Mesendoderm (in vitro differentiated cells): ENCODE data around the gene SETX.

Experiments used
- DNase-seq: peaks from one replicate; pipeline ENCODE4 v3.0.0; 2013
- H2AK5ac ChIP-seq: 2 replicates; pipeline ENCODE4 v1.6.1; 2013; ENCODE audit warnings: low read length, inconsistent platforms
- H2BK120ac ChIP-seq: 2 replicates; pipeline ENCODE4 v1.6.1; 2013; ENCODE audit warnings: low read depth, mild to moderate bottlenecking, low read length, moderate library complexity, mixed read lengths
- H2BK15ac ChIP-seq: replicated peaks from 2 replicates; pipeline ENCODE4 v1.6.1; 2013; ENCODE audit warnings: low read depth, mild to moderate bottlenecking, moderate library complexity
- H2BK5ac ChIP-seq: 2 replicates; pipeline ENCODE4 v1.6.1; 2013; ENCODE audit warnings: low read length, inconsistent platforms
- H3K18ac ChIP-seq: 2 replicates; pipeline ENCODE4 v1.6.1; 2013; ENCODE audit warnings: mild to moderate bottlenecking, low read length, mixed read lengths
- H3K23ac ChIP-seq: one replicate; pipeline ENCODE4 v1.6.1; 2013; ENCODE audit warnings: low read length
- H3K27ac ChIP-seq: 2 replicates; pipeline ENCODE4 v1.5.1; 2013; ENCODE audit warnings: low read depth, mild to moderate bottlenecking, inconsistent platforms, low read length, moderate library complexity
- H3K27me3 ChIP-seq: 2 replicates; pipeline ENCODE4 v1.6.1; 2013; ENCODE audit warnings: low read length, control low read depth, mild to moderate bottlenecking, inconsistent platforms; ENCODE audit not compliant: insufficient read depth, poor library complexity
- H3K36me3 ChIP-seq: 2 replicates; pipeline ENCODE4 v1.6.1; 2013; ENCODE audit warnings: low read length, inconsistent platforms; ENCODE audit not compliant: control insufficient read depth, insufficient read depth
- H3K4ac ChIP-seq: one replicate; pipeline ENCODE4 v1.6.1; 2013; ENCODE audit warnings: low read depth, mild to moderate bottlenecking, low read length, moderate library complexity
- H3K4me1 ChIP-seq: 2 replicates; pipeline ENCODE4 v1.6.1; 2013; ENCODE audit warnings: low read depth, low read length, inconsistent platforms; ENCODE audit not compliant: control insufficient read depth
- H3K4me2 ChIP-seq: 2 replicates; pipeline ENCODE4 v1.6.1; 2013; ENCODE audit warnings: low read length
- H3K4me3 ChIP-seq: 2 replicates; pipeline ENCODE4 v1.5.1; 2013; ENCODE audit warnings: mild to moderate bottlenecking, low read length
- H3K56ac ChIP-seq: one replicate; pipeline ENCODE4 v1.6.1; 2013; ENCODE audit warnings: low read length
- H3K79me1 ChIP-seq: 2 replicates; pipeline ENCODE4 v1.6.1; 2013; ENCODE audit warnings: low read length, inconsistent platforms
- H3K79me2 ChIP-seq: 2 replicates; pipeline ENCODE4 v1.6.1; 2013; ENCODE audit warnings: mild to moderate bottlenecking, low read length; ENCODE audit not compliant: control insufficient read depth, insufficient read depth
- H3K9ac ChIP-seq: 2 replicates; pipeline ENCODE4 v1.6.1; 2013; ENCODE audit warnings: low read length, inconsistent platforms
- H4K5ac ChIP-seq: one replicate; pipeline ENCODE4 v1.6.1; 2013; ENCODE audit warnings: low read length
- H4K8ac ChIP-seq: one replicate; pipeline ENCODE4 v1.6.1; 2013; ENCODE audit warnings: low read depth, mild to moderate bottlenecking, control low read depth, low read length, moderate library complexity
- WGBS: extraction: QIAGEN DNeasy Blood & Tissue Kit; methylation state at CpG from one replicate; pipeline ENCODE4 v1.1.7; 2013; ENCODE audit warnings: low lambda C conversion rate, missing lambda C conversion rate; ENCODE audit not compliant: insufficient coverage; ENCODE audit errors: extremely low coverage; 5-methylcytosine and 5-hydroxymethylcytosine counted together

The SETX gene

DNA sequence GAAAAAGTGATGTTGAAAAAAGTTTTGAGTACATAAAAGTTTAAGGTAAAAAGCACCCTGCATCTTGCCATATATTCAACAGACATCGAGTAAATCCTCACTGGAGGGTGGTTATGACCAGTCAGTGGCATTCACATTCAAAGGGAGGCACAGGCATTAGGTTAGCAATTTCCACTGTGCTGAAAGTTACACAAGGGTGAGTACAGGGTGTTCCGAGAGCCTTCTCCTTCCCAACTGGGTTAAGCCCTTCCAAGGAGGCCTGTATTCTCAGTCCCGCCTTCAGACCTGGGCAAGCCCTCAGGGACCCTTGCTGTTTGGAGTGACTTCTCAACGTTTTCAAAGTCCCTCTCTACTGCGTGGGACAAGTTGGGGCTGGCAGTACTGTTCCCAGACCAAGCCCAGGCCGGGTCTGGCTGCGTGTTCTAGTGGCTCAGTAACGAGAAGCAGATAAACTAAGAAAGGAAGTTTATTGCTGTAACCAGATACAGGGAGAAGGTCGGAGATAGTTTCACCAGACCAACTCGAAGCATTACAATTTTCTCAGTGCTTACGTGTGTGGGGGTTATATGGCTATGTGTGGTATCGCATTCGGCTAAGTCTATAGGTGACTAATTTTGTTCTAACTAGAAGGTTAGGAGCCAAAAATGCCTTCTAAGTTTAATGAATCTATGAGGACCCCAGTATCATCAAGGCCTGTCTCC lies 13.0 kb upstream of the SETX start:
- H2BK120ac ChIP-seq = no peak overlapping the region
- no peak overlapping the region for H3K18ac ChIP-seq
- no CpG with 5 or more reads among the region's 13 CpGs for WGBS
- no peak overlapping the region for H2AK5ac ChIP-seq
- no peak overlapping the region for H3K4ac ChIP-seq
- no peak overlapping the region for H3K27ac ChIP-seq
- H2BK15ac ChIP-seq = no peak overlapping the region
- no peaks in the 10 kb centered on the region for H3K79me2 ChIP-seq
- H4K5ac ChIP-seq = no peak overlapping the region
- no peak overlapping the region for H3K9ac ChIP-seq
- H3K36me3 ChIP-seq = no peaks in the 10 kb centered on the region
- no peak overlapping the region for H3K4me3 ChIP-seq
- H3K56ac ChIP-seq = no peak overlapping the region
- H3K4me2 ChIP-seq = no peak overlapping the region
- no peak overlapping the region for H3K23ac ChIP-seq
- H2BK5ac ChIP-seq = no peak overlapping the region
- no peak for DNase-seq
- H4K8ac ChIP-seq = no peak overlapping the region
- no peaks in the 10 kb centered on the region for H3K79me1 ChIP-seq
- no peaks in the 10 kb centered on the region for H3K4me1 ChIP-seq
- no peaks in the 10 kb centered on the region for H3K27me3 ChIP-seq

DNA sequence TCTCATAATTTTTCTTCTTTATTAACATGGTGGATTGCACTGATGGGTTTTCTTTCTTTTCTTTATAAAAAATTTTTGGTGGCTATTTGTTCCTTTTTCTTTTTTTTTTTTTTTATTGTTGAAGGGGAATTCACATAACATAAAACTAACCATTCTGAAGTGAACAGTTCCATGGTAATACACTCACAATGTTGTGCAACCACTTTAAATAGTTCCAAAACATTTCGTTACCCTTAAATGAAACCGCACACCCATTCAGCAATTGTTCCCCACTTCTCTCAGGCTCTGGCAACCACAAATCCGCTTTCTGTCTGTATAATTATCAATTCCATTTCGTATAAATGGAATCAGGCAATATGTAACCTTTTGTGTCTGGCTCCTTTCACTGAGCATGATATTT lies 11.7 kb upstream of the SETX start:
- no peak overlapping the region for H3K27ac ChIP-seq

GRCh38 chr9:132365986-132366385 lies 11.2 kb upstream of the SETX start:
- WGBS = no CpG with 5 or more reads among the region's 3 CpGs
- DNase-seq = no peak
- H3K9ac ChIP-seq = no peak overlapping the region
- H2BK15ac ChIP-seq = no peak overlapping the region
- H3K27ac ChIP-seq = no peak overlapping the region
- no peak overlapping the region for H3K56ac ChIP-seq
- H4K8ac ChIP-seq = no peak overlapping the region
- no peak overlapping the region for H2AK5ac ChIP-seq
- no peak overlapping the region for H2BK5ac ChIP-seq
- H3K4me3 ChIP-seq = no peak overlapping the region
- H3K36me3 ChIP-seq = no peaks in the 10 kb centered on the region
- no peak overlapping the region for H3K4ac ChIP-seq
- H3K18ac ChIP-seq = no peak overlapping the region
- no peaks in the 10 kb centered on the region for H3K79me2 ChIP-seq
- no peaks in the 10 kb centered on the region for H3K27me3 ChIP-seq
- no peaks in the 10 kb centered on the region for H3K79me1 ChIP-seq
- no peaks in the 10 kb centered on the region for H3K4me1 ChIP-seq
- H4K5ac ChIP-seq = no peak overlapping the region
- H2BK120ac ChIP-seq = no peak overlapping the region
- no peak overlapping the region for H3K4me2 ChIP-seq
- H3K23ac ChIP-seq = no peak overlapping the region

More for the DNA sequence above, 11.7 kb upstream of the SETX start:
- Histone ChIP-seq H3K23ac (no peak overlapping the region), H2BK5ac (no peak overlapping the region), H3K56ac (no peak overlapping the region), H3K18ac (no peak overlapping the region), H2BK15ac (no peak overlapping the region), H3K79me1 (no peaks in the 10 kb centered on the region), H3K79me2 (no peaks in the 10 kb centered on the region), H2AK5ac (no peak overlapping the region), H4K5ac (no peak overlapping the region), H3K27me3 (no peaks in the 10 kb centered on the region), H3K4me1 (no peaks in the 10 kb centered on the region), H3K4me3 (no peak overlapping the region), H3K4ac (no peak overlapping the region), H3K36me3 (no peaks in the 10 kb centered on the region), H4K8ac (no peak overlapping the region), H3K9ac (no peak overlapping the region), H3K4me2 (no peak overlapping the region), H2BK120ac (no peak overlapping the region)
- DNase-seq = no peak
- no CpG with 5 or more reads among the region's 4 CpGs for WGBS

DNA sequence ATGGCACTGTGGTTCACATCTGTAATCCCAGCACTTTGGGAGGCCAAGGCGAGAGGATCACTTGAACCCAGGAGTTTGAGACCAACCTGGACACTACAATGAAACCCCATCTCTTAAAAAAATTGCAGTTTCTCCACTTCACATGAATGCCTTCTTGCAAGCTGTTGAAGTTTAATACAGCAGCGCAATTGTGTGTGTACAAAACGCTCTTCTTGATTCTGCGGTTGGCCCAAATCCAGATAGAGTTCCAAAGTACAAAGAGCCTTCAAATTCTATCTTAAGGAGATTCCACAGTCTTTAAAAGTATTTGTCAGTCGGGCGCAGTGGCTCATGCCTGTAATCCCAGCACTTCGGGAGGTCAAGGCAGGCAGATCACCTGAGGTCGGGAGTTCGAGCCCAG lies 9.3 kb upstream of the SETX start:
- Histone ChIP-seq H3K9ac (no peak overlapping the region), H3K18ac (no peak overlapping the region), H3K27me3 (no peaks in the 10 kb centered on the region), H3K79me1 (no peaks in the 10 kb centered on the region), H2BK15ac (no peak overlapping the region), H4K5ac (no peak overlapping the region), H3K79me2 (no peaks in the 10 kb centered on the region), H3K4me1 (no peaks in the 10 kb centered on the region), H2BK120ac (no peak overlapping the region), H3K23ac (no peak overlapping the region), H3K27ac (no peak overlapping the region), H2AK5ac (no peak overlapping the region), H4K8ac (no peak overlapping the region), H3K56ac (no peak overlapping the region), H3K4me3 (no peak overlapping the region), H3K36me3 (no peaks in the 10 kb centered on the region), H2BK5ac (no peak overlapping the region), H3K4me2 (no peak overlapping the region), H3K4ac (no peak overlapping the region)
- no CpG with 5 or more reads among the region's 9 CpGs for WGBS
- DNase-seq = no peak

GRCh38 chr9:132357764-132358163 lies 3.0 kb upstream of the SETX start:
- Histone ChIP-seq H4K8ac (no peak overlapping the region), H3K36me3 (peaks cover 5% of the 10 kb centered on the region), H3K4me1 (peaks cover 3% of the 10 kb centered on the region), H3K4ac (no peak overlapping the region), H3K4me2 (no peak overlapping the region), H3K23ac (no peak overlapping the region), H3K79me2 (peaks cover 19% of the 10 kb centered on the region), H2BK5ac (no peak overlapping the region), H2BK15ac (no peak overlapping the region), H3K79me1 (peaks cover 10% of the 10 kb centered on the region), H4K5ac (no peak overlapping the region), H3K27me3 (no peaks in the 10 kb centered on the region), H3K56ac (no peak overlapping the region), H3K18ac (no peak overlapping the region), H2BK120ac (no peak overlapping the region), H3K27ac (no peak overlapping the region), H2AK5ac (no peak overlapping the region), H3K9ac (no peak overlapping the region), H3K4me3 (no peak overlapping the region)
- WGBS = no CpG with 5 or more reads among the region's 7 CpGs
- no peak for DNase-seq

GRCh38 chr9:132356324-132356924 lies 1.6 kb upstream of the SETX start:
- H3K23ac ChIP-seq = no peak overlapping the region
- H2BK15ac ChIP-seq = no peak overlapping the region
- no peak overlapping the region for H4K5ac ChIP-seq
- no peak overlapping the region for H2BK5ac ChIP-seq
- no peak overlapping the region for H4K8ac ChIP-seq
- peaks cover 17% of the 10 kb centered on the region for H3K79me1 ChIP-seq
- no peak overlapping the region for H3K4ac ChIP-seq
- H3K27me3 ChIP-seq = no peaks in the 10 kb centered on the region
- H3K4me1 ChIP-seq = peaks cover 3% of the 10 kb centered on the region
- no peak overlapping the region for H3K4me3 ChIP-seq
- H3K18ac ChIP-seq = no peak overlapping the region
- H3K79me2 ChIP-seq = peaks cover 24% of the 10 kb centered on the region
- DNase-seq = no peak
- no peak overlapping the region for H2BK120ac ChIP-seq
- H2AK5ac ChIP-seq = no peak overlapping the region
- no peak overlapping the region for H3K27ac ChIP-seq
- H3K4me2 ChIP-seq = no peak overlapping the region
- no CpG with 5 or more reads among the region's 26 CpGs for WGBS
- peaks cover 8% of the 10 kb centered on the region for H3K36me3 ChIP-seq
- H3K9ac ChIP-seq = no peak overlapping the region
- no peak overlapping the region for H3K56ac ChIP-seq
